H9 (cell line): ENCODE data around the gene PROX2. TPM values are rescaled to one million over a fixed set of nuclear protein-coding genes. Genes with fewer than 3 reads are reported as not detected.

ENCODE experiments used
- DNase-seq: peaks from one replicate; pipeline ENCODE4 v3.0.0-alpha.2; 2017
- H2AFZ ChIP-seq: one replicate; pipeline ENCODE4 v1.6.1; 2013; ENCODE audit warnings: mild to moderate bottlenecking, low read length, control low read depth, moderate library complexity
- H2AK5ac ChIP-seq: 2 replicates; pipeline ENCODE4 v1.6.1; 2013; ENCODE audit warnings: low read length, control low read depth, mixed read lengths; ENCODE audit not compliant: insufficient read length
- H2BK120ac ChIP-seq: one replicate; pipeline ENCODE4 v1.6.1; 2013; ENCODE audit warnings: low read depth, mild to moderate bottlenecking, low read length, control low read depth, inconsistent platforms; ENCODE audit not compliant: poor library complexity, severe bottlenecking
- H2BK12ac ChIP-seq: 2 replicates; pipeline ENCODE4 v1.6.1; 2013; ENCODE audit warnings: low read length, control low read depth, mixed read lengths, low read depth; ENCODE audit not compliant: insufficient read length
- H2BK15ac ChIP-seq: 2 replicates; pipeline ENCODE4 v1.6.1; 2013; ENCODE audit warnings: low read depth, low read length, control low read depth
- H2BK20ac ChIP-seq: one replicate; pipeline ENCODE4 v1.6.1; 2013; ENCODE audit warnings: low read depth, mild to moderate bottlenecking, low read length, control low read depth, inconsistent platforms; ENCODE audit not compliant: poor library complexity, severe bottlenecking
- H2BK5ac ChIP-seq: 2 replicates; pipeline ENCODE4 v1.6.1; 2013; ENCODE audit warnings: low read length, control low read depth, mixed read lengths; ENCODE audit not compliant: insufficient read length
- H3K14ac ChIP-seq: 2 replicates; pipeline ENCODE4 v1.6.1; 2013; ENCODE audit warnings: low read length, control low read depth; ENCODE audit not compliant: insufficient read depth
- H3K18ac ChIP-seq: 2 replicates; pipeline ENCODE4 v1.6.1; 2013; ENCODE audit warnings: low read depth, mild to moderate bottlenecking, mixed read lengths, low read length, control low read depth; ENCODE audit not compliant: insufficient read length
- H3K23ac ChIP-seq: 2 replicates; pipeline ENCODE4 v1.6.1; 2013; ENCODE audit warnings: low read length, control low read depth, mixed read lengths, low read depth; ENCODE audit not compliant: insufficient read length
- H3K23me2 ChIP-seq: 2 replicates; pipeline ENCODE4 v1.6.1; 2013; ENCODE audit warnings: low read depth, mild to moderate bottlenecking, mixed read lengths, low read length, control low read depth; ENCODE audit not compliant: insufficient read length, poor library complexity, severe bottlenecking
- H3K27ac ChIP-seq: 2 replicates; pipeline ENCODE4 v1.5.1; 2013; ENCODE audit warnings: low read length, control low read depth, mixed read lengths, low read depth; ENCODE audit not compliant: insufficient read length
- H3K27me3 ChIP-seq: 2 replicates; pipeline ENCODE4 v1.6.1; 2013; ENCODE audit warnings: low read length, control low read depth, inconsistent platforms; ENCODE audit not compliant: insufficient read depth
- H3K4ac ChIP-seq: 2 replicates; pipeline ENCODE4 v1.6.1; 2013; ENCODE audit warnings: low read depth, mild to moderate bottlenecking, control low read depth, inconsistent platforms, low read length, moderate library complexity
- H3K4me1 ChIP-seq: 2 replicates; pipeline ENCODE4 v1.6.1; 2013; ENCODE audit warnings: low read length, control low read depth, inconsistent platforms; ENCODE audit not compliant: insufficient read depth
- H3K4me2 ChIP-seq: 2 replicates; pipeline ENCODE4 v1.6.1; 2013; ENCODE audit warnings: low read length, control low read depth, mixed read lengths; ENCODE audit not compliant: insufficient read length, insufficient read depth
- H3K56ac ChIP-seq: 2 replicates; pipeline ENCODE4 v1.6.1; 2013; ENCODE audit warnings: low read depth, mild to moderate bottlenecking, mixed read lengths, low read length, control low read depth; ENCODE audit not compliant: insufficient read length
- H3K79me1 ChIP-seq: 2 replicates; pipeline ENCODE4 v1.6.1; 2013; ENCODE audit warnings: low read depth, mild to moderate bottlenecking, moderate library complexity, low read length, control low read depth, inconsistent platforms; ENCODE audit not compliant: insufficient read depth, poor library complexity, severe bottlenecking
- H3K79me2 ChIP-seq: 2 replicates; pipeline ENCODE4 v1.6.1; 2013; ENCODE audit warnings: low read length, control low read depth, inconsistent platforms; ENCODE audit not compliant: insufficient read depth
- H3K9ac ChIP-seq: 2 replicates; pipeline ENCODE4 v1.6.1; 2013; ENCODE audit warnings: low read length, control low read depth, mixed read lengths; ENCODE audit not compliant: insufficient read length; ENCODE audit errors: extremely low read depth
- H3K9me3 ChIP-seq: one replicate; pipeline ENCODE4 v1.6.1; 2013; ENCODE audit warnings: low read depth, low read length, inconsistent platforms; ENCODE audit not compliant: control insufficient read depth
- H3T11ph ChIP-seq: one replicate; pipeline ENCODE4 v1.6.1; 2013; ENCODE audit warnings: mild to moderate bottlenecking, low read length, control low read depth, inconsistent platforms
- H4K20me1 ChIP-seq: one replicate; pipeline ENCODE4 v1.6.1; 2013; ENCODE audit not compliant: control insufficient read depth, insufficient read length, insufficient read depth
- H4K5ac ChIP-seq: 2 replicates; pipeline ENCODE4 v1.6.1; 2013; ENCODE audit warnings: low read depth, mild to moderate bottlenecking, mixed read lengths, low read length, control low read depth; ENCODE audit not compliant: insufficient read length
- H4K8ac ChIP-seq: replicated peaks from 2 replicates; pipeline ENCODE4 v1.6.1; 2013; ENCODE audit warnings: low read length, control low read depth, mixed read lengths, low read depth; ENCODE audit not compliant: insufficient read length
- H4K91ac ChIP-seq: 2 replicates; pipeline ENCODE4 v1.6.1; 2013; ENCODE audit warnings: low read depth, mild to moderate bottlenecking, moderate library complexity, mixed read lengths, low read length, control low read depth; ENCODE audit not compliant: insufficient read length
- H3K27ac Mint-ChIP-seq, 3 experiments: 2 replicates in 2 of 3; 3 replicates in 1 of 3; pipeline ENCODE4 v1.8.0; 2020 to 2021; ENCODE audit warnings: mixed read lengths in 3 of 3, mild to moderate bottlenecking in 1 of 3, moderate library complexity in 1 of 3
- H3K27me3 Mint-ChIP-seq: 2 replicates; pipeline ENCODE4 v1.8.0; 2021; ENCODE audit warnings: low read depth, mild to moderate bottlenecking, moderate library complexity, mixed read lengths
- H3K36me3 Mint-ChIP-seq, 3 experiments: 2 replicates in 2 of 3; 3 replicates in 1 of 3; pipeline ENCODE4 v1.8.0; 2020 to 2021; ENCODE audit warnings: low read depth in 3 of 3, mixed read lengths in 3 of 3; ENCODE audit not compliant: insufficient read depth in 1 of 3
- H3K4me1 Mint-ChIP-seq, 2 experiments: 2 replicates each; pipeline ENCODE4 v1.8.0; 2020; ENCODE audit warnings: mixed read lengths in 2 of 2
- H3K4me3 Mint-ChIP-seq, 2 experiments: 2 replicates in 1 of 2; 3 replicates in 1 of 2; pipeline ENCODE4 v1.8.0; 2020 to 2021; ENCODE audit warnings: mild to moderate bottlenecking in 2 of 2, mixed read lengths in 2 of 2, moderate library complexity in 1 of 2
- H3K9me3 Mint-ChIP-seq, 2 experiments: 2 replicates in 1 of 2; 3 replicates in 1 of 2; pipeline ENCODE4 v1.8.0; 2020; ENCODE audit warnings: mild to moderate bottlenecking in 2 of 2, mixed read lengths in 2 of 2, moderate library complexity in 1 of 2
- CTCF ChIP-seq: fragments of 200-600 bp; sonication (generic); conservative IDR thresholded peaks from 3 replicates; pipeline ENCODE4 v1.8.0; 2021; ENCODE audit warnings: antibody characterized with exemption, mild to moderate bottlenecking
- WGBS: extraction: QIAGEN DNeasy Blood & Tissue Kit; methylation state at CpG from one replicate; pipeline ENCODE4 v1.1.7; 2013; ENCODE audit warnings: missing lambda C conversion rate, low lambda C conversion rate, mixed read lengths; ENCODE audit not compliant: insufficient read length; ENCODE audit errors: extremely low coverage; 5-methylcytosine and 5-hydroxymethylcytosine counted together
- total RNA-seq: library from RNA; stranded (reverse); gene quantifications from 2 replicates; pipeline ENCODE4 v1.2.1, GENCODE V29; 2021

Gene PROX2
- total RNA-seq, 1 experiment from 2014 or later = not detected

GRCh38 chr14:74924061-74924460 is 48.1 kb upstream of the PROX2 start:
- Histone ChIP-seq H2BK15ac (no peak overlapping the region), H3K56ac (no peak overlapping the region), H4K5ac (no peak overlapping the region), H3K27ac (no peak overlapping the region), H3K4ac (no peak overlapping the region), H3K9ac (no peak overlapping the region), H4K8ac (no peak overlapping the region), H3K4me2 (no peak overlapping the region), H3K23me2 (peaks cover 4% of the 10 kb centered on the region), H3K9me3 (no peaks in the 10 kb centered on the region), H3K23ac (no peak overlapping the region), H2BK20ac (no peak overlapping the region), H3K18ac (no peak overlapping the region), H3K79me2 (no peaks in the 10 kb centered on the region), H4K20me1 (no peaks in the 10 kb centered on the region), H3K27me3 (no peaks in the 10 kb centered on the region), H4K91ac (no peak overlapping the region), H3T11ph (no peak overlapping the region), H3K79me1 (no peaks in the 10 kb centered on the region), H3K14ac (no peak overlapping the region), H2AFZ (no peak overlapping the region), H2AK5ac (no peak overlapping the region), H2BK120ac (no peak overlapping the region), H2BK5ac (no peak overlapping the region), H3K4me1 (no peaks in the 10 kb centered on the region), H2BK12ac (no peak overlapping the region)
- peak overlapping the region in 1 of 2 experiments; percentile 33; a peak in 1 of 5 replicates for H3K4me3 Mint-ChIP-seq
- WGBS = no CpG with 5 or more reads among the region's 11 CpGs
- peaks cover 5 to 6% of the 10 kb centered on the region in 2 experiments; a peak in 3 of 4 replicates for H3K4me1 Mint-ChIP-seq
- H3K27ac Mint-ChIP-seq = no peak overlapping the region; a peak in 1 of 7 replicates
- no peak for DNase-seq
- no peak for TF ChIP-seq CTCF
- H3K9me3 Mint-ChIP-seq = no peaks in the 10 kb centered on the region
- H3K27me3 Mint-ChIP-seq = peaks cover 8% of the 10 kb centered on the region
- peaks cover 0 to 5% (median 0%) of the 10 kb centered on the region in 3 experiments; a peak in 1 of 7 replicates for H3K36me3 Mint-ChIP-seq
